ENCODE data around the gene NEIL3. TPM values are rescaled to one million over a fixed set of nuclear protein-coding genes. Genes with fewer than 3 reads are reported as not detected.

The NEIL3 gene, protein sequence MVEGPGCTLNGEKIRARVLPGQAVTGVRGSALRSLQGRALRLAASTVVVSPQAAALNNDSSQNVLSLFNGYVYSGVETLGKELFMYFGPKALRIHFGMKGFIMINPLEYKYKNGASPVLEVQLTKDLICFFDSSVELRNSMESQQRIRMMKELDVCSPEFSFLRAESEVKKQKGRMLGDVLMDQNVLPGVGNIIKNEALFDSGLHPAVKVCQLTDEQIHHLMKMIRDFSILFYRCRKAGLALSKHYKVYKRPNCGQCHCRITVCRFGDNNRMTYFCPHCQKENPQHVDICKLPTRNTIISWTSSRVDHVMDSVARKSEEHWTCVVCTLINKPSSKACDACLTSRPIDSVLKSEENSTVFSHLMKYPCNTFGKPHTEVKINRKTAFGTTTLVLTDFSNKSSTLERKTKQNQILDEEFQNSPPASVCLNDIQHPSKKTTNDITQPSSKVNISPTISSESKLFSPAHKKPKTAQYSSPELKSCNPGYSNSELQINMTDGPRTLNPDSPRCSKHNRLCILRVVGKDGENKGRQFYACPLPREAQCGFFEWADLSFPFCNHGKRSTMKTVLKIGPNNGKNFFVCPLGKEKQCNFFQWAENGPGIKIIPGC
- 6.4 TPM for total RNA-seq

GRCh38 chr4:177309522-177310371 lies at the start of gene NEIL3:
Gene NEIL3 (plus strand): TSS chr4:177309874. CDS start chr4:177309954, 80 bp downstream.

Other genes starting within 250 kb of the NEIL3 start
- gene AGA, start 132.6 kb downstream of the NEIL3 start, total RNA-seq: 26.9 TPM